ENCODE results near the gene ADAM8.
"Not testable (repeated sequence)": the region's sequence is repeated elsewhere in the genome, so short reads cannot be mapped to it uniquely, and the experiment has no call there.

Gene ADAM8

GRCh38 chr10:133234796-133235195 is 41.9 kb downstream of the ADAM8 start:
- H3K4me3 ChIP-seq (ENCODE audit: low read depth, low read length), result not testable (repeated sequence)

GRCh38 chr10:133231946-133232574 is 44.6 kb downstream of the ADAM8 start:
- H3K4me3 ChIP-seq (ENCODE audit: low read depth, low read length), result peak overlapping the region; percentile 43

- H3K4me3 ChIP-seq (ENCODE audit: low read depth, low read length), result peak overlapping the region; percentile 43
Measured at GRCh38 chr10:133231244-133231945, 45.3 kb downstream of the ADAM8 start.

- peak overlapping the region; percentile 50 for H3K4me3 ChIP-seq (ENCODE audit: low read depth, low read length)
Measured at GRCh38 chr10:133230387-133231195, 46.1 kb downstream of the ADAM8 start.

- peak within 1 kb of the TSS; percentile 50 for H3K4me3 ChIP-seq (ENCODE audit: low read depth, low read length)
Measured at GRCh38 chr10:133230044-133230361, 46.7 kb downstream of the ADAM8 start, which contains the start of gene UTF1. Gene UTF1 (plus strand): TSS chr10:133230217. CDS start chr10:133230289, 72 bp downstream.

- H3K4me3 ChIP-seq (ENCODE audit: low read depth, low read length), result peak overlapping the region; percentile 30
Measured at GRCh38 chr10:133229265-133230043, 47.2 kb downstream of the ADAM8 start.

GRCh38 chr10:133227256-133227655 is 49.4 kb downstream of the ADAM8 start:
- no peak overlapping the region for H3K4me3 ChIP-seq (ENCODE audit: low read depth, low read length)

- H3K4me3 ChIP-seq (ENCODE audit: low read depth, low read length), result no peak overlapping the region
Measured at GRCh38 chr10:133226251-133226808, 50.3 kb downstream of the ADAM8 start.

GRCh38 chr10:133225707-133226191 is 50.9 kb downstream of the ADAM8 start:
- no peak overlapping the region for H3K4me3 ChIP-seq (ENCODE audit: low read depth, low read length)

- no peak overlapping the region for H3K4me3 ChIP-seq (ENCODE audit: low read depth, low read length)
Measured at GRCh38 chr10:133224756-133225372, 51.8 kb downstream of the ADAM8 start.

- no peak overlapping the region for H3K4me3 ChIP-seq (ENCODE audit: low read depth, low read length)
Measured at GRCh38 chr10:133224076-133224475, 52.6 kb downstream of the ADAM8 start.

- not testable (repeated sequence) for H3K4me3 ChIP-seq (ENCODE audit: low read depth, low read length)
Measured at GRCh38 chr10:133221756-133222155, 54.9 kb downstream of the ADAM8 start.

- H3K4me3 ChIP-seq (ENCODE audit: low read depth, low read length), result no peak overlapping the region
Measured at GRCh38 chr10:133221331-133221730, 55.3 kb downstream of the ADAM8 start.

GRCh38 chr10:133219782-133220181 is 56.9 kb downstream of the ADAM8 start:
- no peak overlapping the region for H3K4me3 ChIP-seq (ENCODE audit: low read depth, low read length)

GRCh38 chr10:133218891-133219290 is 57.8 kb downstream of the ADAM8 start:
- no peak overlapping the region for H3K4me3 ChIP-seq (ENCODE audit: low read depth, low read length)

GRCh38 chr10:133217800-133218589 is 58.7 kb downstream of the ADAM8 start:
- no peak overlapping the region for H3K4me3 ChIP-seq (ENCODE audit: low read depth, low read length)

- no peak overlapping the region for H3K4me3 ChIP-seq (ENCODE audit: low read depth, low read length)
Measured at GRCh38 chr10:133216776-133217175, 59.9 kb downstream of the ADAM8 start.

- no peak overlapping the region for H3K4me3 ChIP-seq (ENCODE audit: low read depth, low read length)
Measured at GRCh38 chr10:133215586-133215985, 61.1 kb downstream of the ADAM8 start.

All from iPS-11a (cell line).